Neural cell (in vitro differentiated cells): ENCODE data around the gene METRN.

Experiments used
- CTCF ChIP-seq: fragments of 450-650 bp; IDR thresholded peaks from 2 replicates; pipeline ENCODE4 v1.5.1; 2014; ENCODE audit warnings: antibody characterized with exemption, mild to moderate bottlenecking, moderate library complexity; ENCODE audit not compliant: poor library complexity, severe bottlenecking
- POLR2AphosphoS5 ChIP-seq: IDR thresholded peaks from 2 replicates; pipeline ENCODE4 v1.6.1; 2012
- RAD21 ChIP-seq: fragments of 450-650 bp; conservative IDR thresholded peaks from 2 replicates; pipeline ENCODE4 v1.6.1; 2014; ENCODE audit warnings: antibody characterized with exemption, mild to moderate bottlenecking, moderate library complexity

GRCh38 chr16:763369-764183, 48.7 kb downstream of the METRN start:
- TF ChIP-seq CTCF (no peak), RAD21 (no peak), POLR2AphosphoS5 (no peak)
